OCI-LY7 (cell line): ENCODE data around the gene SPECC1L. TPM values are rescaled to one million over a fixed set of nuclear protein-coding genes. Genes with fewer than 3 reads are reported as not detected.

Experiments used
- BruUV-seq: library from RNA; stranded (reverse); fragments of 400-500 nt; replicated peaks from 2 replicates; lab custom pipeline; 2021; lab: Mats Ljungman, UMichigan
- CTCF ChIA-PET: fragments of 300-600 bp; sonication (Branson Sonifier 250); formaldehyde crosslinking; loops from one replicate; lab custom pipeline; 2022; ENCODE audit warnings: antibody characterized with exemption; ENCODE audit not compliant: unreplicated experiment; lab: Charles Lee
- POLR2A ChIA-PET: fragments of 300-600 bp; sonication (Branson Sonifier 250); formaldehyde crosslinking; loops from one replicate; lab custom pipeline; 2022; ENCODE audit warnings: antibody characterized with exemption; lab: Charles Lee
- DNase-seq: peaks from one replicate; pipeline ENCODE4 v3.0.0-alpha.2; 2015; ENCODE audit warnings: low spot score
- H2AFZ ChIP-seq: fragments of 200-600 bp; sonication (generic), shearing (Covaris generic); 2 replicates; pipeline ENCODE4 v1.6.1; 2014; ENCODE audit warnings: mild to moderate bottlenecking, antibody characterized with exemption, low read length, moderate library complexity
- H3K27ac ChIP-seq: fragments of 200-600 bp; sonication (generic); 2 replicates; pipeline ENCODE4 v1.5.1; 2014; ENCODE audit warnings: mixed run types, low read depth, mild to moderate bottlenecking, moderate library complexity, low read length, inconsistent platforms; ENCODE audit not compliant: poor library complexity, severe bottlenecking
- H3K36me3 ChIP-seq: fragments of 200-600 bp; sonication (generic); 2 replicates; pipeline ENCODE4 v1.6.1; 2014; ENCODE audit warnings: mild to moderate bottlenecking, antibody characterized with exemption, low read length, moderate library complexity, mixed read lengths; ENCODE audit not compliant: insufficient read depth
- H3K4me1 ChIP-seq: fragments of 200-600 bp; sonication (generic); 2 replicates; pipeline ENCODE4 v1.5.1; 2014; ENCODE audit warnings: mild to moderate bottlenecking, low read length; ENCODE audit not compliant: insufficient read depth, poor library complexity, severe bottlenecking
- H3K4me2 ChIP-seq: fragments of 200-600 bp; sonication (generic); 2 replicates; pipeline ENCODE4 v1.6.1; 2014; ENCODE audit warnings: mild to moderate bottlenecking, low read length
- H3K4me3 ChIP-seq: fragments of 200-600 bp; sonication (generic); 2 replicates; pipeline ENCODE4 v1.5.1; 2014; ENCODE audit warnings: mild to moderate bottlenecking, low read depth, low read length; ENCODE audit not compliant: poor library complexity, severe bottlenecking
- H3K79me2 ChIP-seq: fragments of 200-600 bp; sonication (generic); 2 replicates; pipeline ENCODE4 v1.6.1; 2016; ENCODE audit warnings: low read depth, mild to moderate bottlenecking, low read length, moderate library complexity, mixed read lengths; ENCODE audit not compliant: insufficient read depth
- H3K9me2 ChIP-seq: fragments of 200-600 bp; sonication (generic); 2 replicates; pipeline ENCODE4 v1.6.1; 2016; ENCODE audit warnings: mild to moderate bottlenecking, low read length, mixed read lengths; ENCODE audit not compliant: insufficient read depth
- H3K9me3 ChIP-seq: fragments of 200-600 bp; sonication (generic); 2 replicates; pipeline ENCODE4 v1.6.1; 2014; ENCODE audit warnings: mild to moderate bottlenecking, mixed run types, low read length, mixed read lengths
- H4K20me1 ChIP-seq: fragments of 200-600 bp; sonication (generic); 2 replicates; pipeline ENCODE4 v1.6.1; 2014; ENCODE audit warnings: mild to moderate bottlenecking, antibody characterized with exemption, low read length, moderate library complexity, mixed read lengths; ENCODE audit not compliant: insufficient read depth
- EZH2phosphoT487 ChIP-seq: fragments of 200-600 bp; sonication (generic); IDR thresholded peaks from 2 replicates; pipeline ENCODE4 v1.6.1; 2018; ENCODE audit warnings: low read depth, borderline replicate concordance, mild to moderate bottlenecking, mixed run types, antibody characterized with exemption, low read length, moderate library complexity, mixed read lengths
- intact Hi-C: fragments of 100-400 bp; cut with micrococcal nuclease; formaldehyde crosslinking; loops from one replicate; pipeline ENCODE4 v1.10.0; 2022; ENCODE audit not compliant: unreplicated experiment
- total RNA-seq, 2 experiments: library from RNA; depleted of rRNA in 1 of 2; stranded (reverse); fragments of >200 nt in 1 of 2; shearing (Covaris generic) in 1 of 2; gene quantifications; 2 replicates each; pipeline ENCODE4 v1.2.3, GENCODE V29; 2014 to 2022
- TF ChIP-seq, protein P1 (sequence below): fragments of 200-600 bp; sonication (generic); conservative IDR thresholded peaks from 2 replicates; pipeline ENCODE4 v1.5.1; 2014; ENCODE audit warnings: mild to moderate bottlenecking, antibody characterized with exemption, low read length, moderate library complexity, mixed read lengths

Gene SPECC1L
- total RNA-seq, 2 experiments from 2014 or later = 47.0 to 66.2 TPM

DNA sequence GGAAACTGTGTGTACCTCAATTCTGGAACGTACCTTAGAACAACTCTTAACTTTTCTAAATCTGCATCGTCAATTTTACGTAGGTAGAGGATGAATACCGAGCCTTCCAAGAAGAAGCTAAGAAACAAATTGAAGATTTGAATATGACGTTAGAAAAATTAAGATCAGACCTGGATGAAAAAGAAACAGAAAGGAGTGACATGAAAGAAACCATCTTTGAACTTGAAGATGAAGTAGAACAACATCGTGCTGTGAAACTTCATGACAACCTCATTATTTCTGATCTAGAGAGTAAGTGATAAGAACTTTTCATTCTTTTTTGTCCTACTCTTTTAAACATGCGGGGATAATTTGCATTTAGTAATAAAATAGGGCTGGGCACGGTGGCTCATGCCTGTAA, 53.5 kb downstream of the SPECC1L start:
- no TSS peak for BruUV-seq
- CTCF ChIA-PET = no interaction called here
- no peak overlapping the region for H3K4me3 ChIP-seq
- peaks cover 4% of the 10 kb centered on the region for H3K4me1 ChIP-seq
- no peaks in the 10 kb centered on the region for H3K9me2 ChIP-seq
- no peak overlapping the region for H3K4me2 ChIP-seq
- H3K79me2 ChIP-seq = no peaks in the 10 kb centered on the region; the same call in 1 of the 2 replicates
- intact Hi-C loops = loop anchor here (2.0 kb wide), 1 partner anchor 201 kb away; no protein-coding TSS in a partner anchor
- no peaks in the 10 kb centered on the region for H4K20me1 ChIP-seq
- H3K27ac ChIP-seq = no peak overlapping the region
- DNase-seq = no peak
- no peak for TF ChIP-seq EZH2phosphoT487
- TF ChIP-seq, protein P1, sequence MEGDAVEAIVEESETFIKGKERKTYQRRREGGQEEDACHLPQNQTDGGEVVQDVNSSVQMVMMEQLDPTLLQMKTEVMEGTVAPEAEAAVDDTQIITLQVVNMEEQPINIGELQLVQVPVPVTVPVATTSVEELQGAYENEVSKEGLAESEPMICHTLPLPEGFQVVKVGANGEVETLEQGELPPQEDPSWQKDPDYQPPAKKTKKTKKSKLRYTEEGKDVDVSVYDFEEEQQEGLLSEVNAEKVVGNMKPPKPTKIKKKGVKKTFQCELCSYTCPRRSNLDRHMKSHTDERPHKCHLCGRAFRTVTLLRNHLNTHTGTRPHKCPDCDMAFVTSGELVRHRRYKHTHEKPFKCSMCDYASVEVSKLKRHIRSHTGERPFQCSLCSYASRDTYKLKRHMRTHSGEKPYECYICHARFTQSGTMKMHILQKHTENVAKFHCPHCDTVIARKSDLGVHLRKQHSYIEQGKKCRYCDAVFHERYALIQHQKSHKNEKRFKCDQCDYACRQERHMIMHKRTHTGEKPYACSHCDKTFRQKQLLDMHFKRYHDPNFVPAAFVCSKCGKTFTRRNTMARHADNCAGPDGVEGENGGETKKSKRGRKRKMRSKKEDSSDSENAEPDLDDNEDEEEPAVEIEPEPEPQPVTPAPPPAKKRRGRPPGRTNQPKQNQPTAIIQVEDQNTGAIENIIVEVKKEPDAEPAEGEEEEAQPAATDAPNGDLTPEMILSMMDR = no peak
- no peak overlapping the region for H2AFZ ChIP-seq
- H3K36me3 ChIP-seq = peaks cover 91% of the 10 kb centered on the region
- POLR2A ChIA-PET = interaction anchor here (1.0 kb wide), 1 partner anchor 132 kb away, joined by 3 read pairs; no protein-coding TSS in a partner anchor
- no peaks in the 10 kb centered on the region for H3K9me3 ChIP-seq

DNA sequence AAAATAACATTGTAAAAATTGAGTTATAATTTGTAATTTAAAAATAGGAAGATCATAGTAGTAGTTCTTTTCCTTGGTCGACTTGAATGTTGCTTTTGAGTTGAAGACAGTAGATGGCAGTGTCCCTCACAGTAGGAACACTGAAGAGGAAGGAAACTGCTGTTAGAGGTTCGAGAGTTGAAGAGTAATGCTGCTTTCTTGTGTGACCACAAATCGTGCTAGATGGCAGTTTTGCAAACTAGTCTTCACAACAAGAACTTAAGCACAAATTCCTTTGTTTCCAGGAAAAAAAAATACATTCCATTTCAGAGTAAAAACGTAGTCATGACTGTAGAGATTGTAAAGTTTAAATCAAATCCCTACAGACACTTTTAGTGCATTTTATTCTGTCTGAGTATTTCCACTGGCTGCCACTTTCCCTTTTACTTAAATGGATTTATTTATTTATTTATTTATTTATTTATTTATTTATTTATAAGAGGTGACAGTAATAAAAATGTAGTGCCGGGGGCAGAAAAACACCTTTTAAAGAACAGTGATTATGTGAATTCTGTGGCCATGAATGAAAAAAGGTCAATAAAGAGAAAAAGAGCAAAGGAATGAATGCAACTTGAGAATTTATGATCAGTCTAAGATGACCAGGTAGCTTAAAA, 54.6 kb downstream of the SPECC1L start:
- no peak overlapping the region for H3K4me2 ChIP-seq
- no peaks in the 10 kb centered on the region for H4K20me1 ChIP-seq
- POLR2A ChIA-PET = no interaction called here
- no peaks in the 10 kb centered on the region; the same call in 1 of the 2 replicates for H3K79me2 ChIP-seq
- H3K36me3 ChIP-seq = peaks cover 92% of the 10 kb centered on the region
- TF ChIP-seq, protein P1 = peak; percentile 92
- no peak for TF ChIP-seq EZH2phosphoT487
- no peak overlapping the region for H2AFZ ChIP-seq
- BruUV-seq = no TSS peak
- no peak overlapping the region for H3K27ac ChIP-seq
- DNase-seq = peak; percentile 79
- peaks cover 10% of the 10 kb centered on the region for H3K4me1 ChIP-seq
- CTCF ChIA-PET = no interaction called here
- no peaks in the 10 kb centered on the region for H3K9me3 ChIP-seq
- intact Hi-C loops = loop anchor here (2.0 to 5.0 kb wide), 2 partner anchors 97 to 200 kb away; no protein-coding TSS in a partner anchor
- no peak overlapping the region for H3K4me3 ChIP-seq
- H3K9me2 ChIP-seq = no peaks in the 10 kb centered on the region

DNA sequence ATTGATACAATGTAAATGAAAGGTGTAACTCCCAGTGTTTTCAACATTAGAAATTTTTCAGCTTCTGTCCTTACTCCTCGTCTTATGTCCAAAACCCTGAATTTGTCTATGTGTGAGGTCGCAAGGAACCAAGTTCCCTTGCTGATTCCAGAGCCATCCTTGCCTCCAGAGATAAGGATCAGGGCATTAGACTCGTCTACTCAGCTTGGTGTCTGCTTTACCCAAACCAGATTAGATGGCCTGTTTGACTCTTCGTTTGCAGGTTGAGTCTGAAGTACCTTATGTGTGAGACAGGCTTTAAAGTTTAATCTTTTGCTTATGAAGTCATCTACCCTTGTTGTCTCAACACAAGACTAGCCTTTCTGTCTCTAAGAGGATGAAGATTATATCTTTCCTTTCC, 55.6 kb downstream of the SPECC1L start:
- H3K36me3 ChIP-seq = peaks cover 92% of the 10 kb centered on the region
- CTCF ChIA-PET = no interaction called here

More for the DNA sequence above, 55.6 kb downstream of the SPECC1L start:
- H4K20me1 ChIP-seq = no peaks in the 10 kb centered on the region
- H2AFZ ChIP-seq = no peak overlapping the region
- no TSS peak for BruUV-seq
- intact Hi-C loops = loop anchor here (5.0 kb wide), 1 partner anchor 96 kb away; no protein-coding TSS in a partner anchor
- no peak for TF ChIP-seq EZH2phosphoT487
- TF ChIP-seq, protein P1 = no peak
- peaks cover 10% of the 10 kb centered on the region for H3K4me1 ChIP-seq
- H3K4me2 ChIP-seq = no peak overlapping the region
- POLR2A ChIA-PET = interaction anchor here (0.5 kb wide), 1 partner anchor 8 kb away, joined by 3 read pairs; no protein-coding TSS in a partner anchor
- DNase-seq = no peak
- H3K79me2 ChIP-seq = no peaks in the 10 kb centered on the region; the same call in 1 of the 2 replicates
- no peaks in the 10 kb centered on the region for H3K9me2 ChIP-seq
- H3K4me3 ChIP-seq = no peak overlapping the region
- no peak overlapping the region for H3K27ac ChIP-seq
- no peaks in the 10 kb centered on the region for H3K9me3 ChIP-seq
